Measurements from ENCODE around the gene SPACA9. TPM values are rescaled to one million over a fixed set of nuclear protein-coding genes. Genes with fewer than 3 reads are reported as not detected.

SPACA9 gene
- total RNA-seq, 1 donor from 2014 or later, result 5.2 TPM

- no peak for DNase-seq (ENCODE audit: low read depth)
- TF ChIP-seq CTCF (conservative IDR thresholded peaks at IDR 0.05; ENCODE audit: low read depth, low read length), result no peak
- no peak overlapping the region for H3K4me3 ChIP-seq (ENCODE audit: low read depth, low read length)
These were observed 56.3 kb downstream of the SPACA9 start for GRCh38 chr9:132935026-132935425.

DNA sequence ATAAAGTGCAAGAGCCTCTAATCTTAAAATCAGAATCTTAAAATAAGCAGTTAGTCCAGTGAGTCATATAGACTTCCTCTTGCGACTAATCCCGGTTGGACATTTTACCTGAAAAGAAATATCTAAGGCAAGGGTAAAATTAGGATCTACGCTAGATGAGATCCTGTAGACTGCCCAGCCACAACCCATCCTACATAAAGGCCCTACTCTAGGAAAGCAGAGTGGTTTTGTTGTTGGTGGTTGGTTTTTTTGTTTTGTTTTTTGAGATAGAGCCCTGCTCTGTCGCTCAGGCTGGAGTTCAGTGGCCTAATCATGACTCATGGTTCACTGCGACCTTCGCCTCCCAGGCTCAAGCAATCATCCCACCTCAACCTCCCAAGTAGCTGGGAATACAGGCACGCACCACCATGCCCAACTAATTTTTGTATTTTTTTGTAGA, 58.8 kb downstream of the SPACA9 start:
- no peak for TF ChIP-seq CTCF (conservative IDR thresholded peaks at IDR 0.05; ENCODE audit: low read depth, low read length)
- no peak for DNase-seq (ENCODE audit: low read depth)
- H3K4me3 ChIP-seq (ENCODE audit: low read depth, low read length), result no peak overlapping the region

GRCh38 chr9:132939169-132939568, 60.5 kb downstream of the SPACA9 start:
- DNase-seq (ENCODE audit: low read depth), result no peak
- H3K4me3 ChIP-seq (ENCODE audit: low read depth, low read length), result no peak overlapping the region
- TF ChIP-seq CTCF (conservative IDR thresholded peaks at IDR 0.05; ENCODE audit: low read depth, low read length), result no peak

Other genes with a start within 250 kb of the SPACA9 start
- gene DDX31, start 208.9 kb upstream of the SPACA9 start, total RNA-seq, result 8.1 and 15.2 TPM in 2 replicates
- gene GTF3C4, start 208.4 kb upstream of the SPACA9 start, total RNA-seq, result 7.2 and 13.3 TPM in 2 replicates
- gene AK8, start 614 bp upstream of the SPACA9 start, total RNA-seq, result 0.14 and 0.46 TPM in 2 replicates
- gene TSC1, start 65.7 kb downstream of the SPACA9 start, total RNA-seq, result 22.0 and 26.3 TPM in 2 replicates
- gene GFI1B, start 99.8 kb downstream of the SPACA9 start, total RNA-seq, result not detected in 2 replicates
- 112 and 121 TPM in 2 replicates for gene GTF3C5, start 152.1 kb downstream of the SPACA9 start, total RNA-seq
- gene CEL, start 183.1 kb downstream of the SPACA9 start, total RNA-seq, result 0.36 and 0.58 TPM in 2 replicates
- gene RALGDS, start 242.3 kb downstream of the SPACA9 start, total RNA-seq, result 18.2 and 39.0 TPM in 2 replicates

Measured in epithelial cell of proximal tubule (primary cell).